GM10266 (cell line): ENCODE results near the gene YTHDC1.

Experiments
- DNase-seq: peaks from one replicate; pipeline ENCODE4 v3.0.0; 2012; ENCODE audit errors: extremely low spot score
- TF ChIP-seq, protein P1 (sequence below): IDR thresholded peaks from 2 replicates; pipeline ENCODE4 v1.5.1; 2012; ENCODE audit warnings: mild to moderate bottlenecking, low read depth; ENCODE audit not compliant: control insufficient read depth, insufficient read depth; ENCODE audit errors: missing control alignments

The YTHDC1 gene

DNA sequence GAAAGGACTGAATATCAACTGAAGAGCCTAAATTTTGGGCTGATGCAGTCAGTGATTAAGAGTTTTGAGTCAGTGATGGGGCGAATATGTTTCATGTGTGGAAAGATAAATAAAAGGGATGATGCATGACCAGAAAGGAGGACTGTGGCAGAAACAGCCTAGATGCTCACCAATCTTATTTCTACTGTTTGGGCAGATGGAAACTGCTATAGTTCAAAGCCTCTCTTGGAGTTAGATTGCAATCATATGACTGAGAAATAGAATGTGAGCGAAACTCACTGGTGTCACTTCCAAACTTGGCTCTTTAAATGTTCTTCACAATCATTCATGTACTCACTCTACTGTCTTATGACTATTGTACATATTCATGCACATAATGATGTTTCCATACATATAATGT lies 35.4 kb upstream of the YTHDC1 start:
- TF ChIP-seq, protein P1, sequence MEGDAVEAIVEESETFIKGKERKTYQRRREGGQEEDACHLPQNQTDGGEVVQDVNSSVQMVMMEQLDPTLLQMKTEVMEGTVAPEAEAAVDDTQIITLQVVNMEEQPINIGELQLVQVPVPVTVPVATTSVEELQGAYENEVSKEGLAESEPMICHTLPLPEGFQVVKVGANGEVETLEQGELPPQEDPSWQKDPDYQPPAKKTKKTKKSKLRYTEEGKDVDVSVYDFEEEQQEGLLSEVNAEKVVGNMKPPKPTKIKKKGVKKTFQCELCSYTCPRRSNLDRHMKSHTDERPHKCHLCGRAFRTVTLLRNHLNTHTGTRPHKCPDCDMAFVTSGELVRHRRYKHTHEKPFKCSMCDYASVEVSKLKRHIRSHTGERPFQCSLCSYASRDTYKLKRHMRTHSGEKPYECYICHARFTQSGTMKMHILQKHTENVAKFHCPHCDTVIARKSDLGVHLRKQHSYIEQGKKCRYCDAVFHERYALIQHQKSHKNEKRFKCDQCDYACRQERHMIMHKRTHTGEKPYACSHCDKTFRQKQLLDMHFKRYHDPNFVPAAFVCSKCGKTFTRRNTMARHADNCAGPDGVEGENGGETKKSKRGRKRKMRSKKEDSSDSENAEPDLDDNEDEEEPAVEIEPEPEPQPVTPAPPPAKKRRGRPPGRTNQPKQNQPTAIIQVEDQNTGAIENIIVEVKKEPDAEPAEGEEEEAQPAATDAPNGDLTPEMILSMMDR = no peak
- DNase-seq = no peak

DNA sequence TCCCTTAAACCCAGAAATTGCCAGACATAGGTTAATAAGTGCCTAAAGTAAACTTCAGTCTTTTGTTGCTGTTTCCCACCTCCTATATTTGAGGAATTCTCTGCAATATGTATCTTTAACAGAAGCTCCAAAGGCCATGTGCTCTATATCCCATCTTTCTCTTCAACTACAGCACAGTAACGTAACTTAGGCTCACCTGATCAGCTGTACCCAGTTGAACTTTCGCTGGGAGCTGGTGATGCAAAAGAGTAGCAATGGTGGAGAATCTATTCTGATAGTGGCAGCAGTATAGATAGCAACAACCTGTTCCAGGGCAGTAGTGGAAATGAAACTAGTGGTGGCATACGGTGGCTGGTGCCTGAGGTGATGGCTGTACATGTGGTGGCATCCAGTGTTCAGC lies 33.2 kb upstream of the YTHDC1 start:
- TF ChIP-seq, protein P1 = no peak
- DNase-seq = no peak

DNA sequence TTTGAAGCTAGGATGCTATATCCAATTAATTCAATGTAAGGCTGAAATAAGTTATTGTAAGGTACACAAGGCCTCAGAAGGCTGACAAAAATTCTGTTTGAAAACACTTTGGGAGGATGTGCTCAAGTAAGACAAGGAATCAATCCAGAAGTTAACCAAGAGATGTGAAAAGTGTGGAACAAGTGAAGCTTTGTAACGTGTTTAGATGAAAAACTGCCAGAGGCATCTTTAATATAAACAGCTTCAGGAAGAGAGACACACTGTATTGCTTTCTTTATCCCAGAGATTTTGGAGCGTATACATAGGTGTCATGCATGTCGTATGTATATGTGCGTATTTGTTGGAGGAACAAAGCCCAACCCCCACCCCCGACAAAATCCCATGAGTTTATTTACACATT lies 28.3 kb upstream of the YTHDC1 start:
- DNase-seq = no peak

DNA sequence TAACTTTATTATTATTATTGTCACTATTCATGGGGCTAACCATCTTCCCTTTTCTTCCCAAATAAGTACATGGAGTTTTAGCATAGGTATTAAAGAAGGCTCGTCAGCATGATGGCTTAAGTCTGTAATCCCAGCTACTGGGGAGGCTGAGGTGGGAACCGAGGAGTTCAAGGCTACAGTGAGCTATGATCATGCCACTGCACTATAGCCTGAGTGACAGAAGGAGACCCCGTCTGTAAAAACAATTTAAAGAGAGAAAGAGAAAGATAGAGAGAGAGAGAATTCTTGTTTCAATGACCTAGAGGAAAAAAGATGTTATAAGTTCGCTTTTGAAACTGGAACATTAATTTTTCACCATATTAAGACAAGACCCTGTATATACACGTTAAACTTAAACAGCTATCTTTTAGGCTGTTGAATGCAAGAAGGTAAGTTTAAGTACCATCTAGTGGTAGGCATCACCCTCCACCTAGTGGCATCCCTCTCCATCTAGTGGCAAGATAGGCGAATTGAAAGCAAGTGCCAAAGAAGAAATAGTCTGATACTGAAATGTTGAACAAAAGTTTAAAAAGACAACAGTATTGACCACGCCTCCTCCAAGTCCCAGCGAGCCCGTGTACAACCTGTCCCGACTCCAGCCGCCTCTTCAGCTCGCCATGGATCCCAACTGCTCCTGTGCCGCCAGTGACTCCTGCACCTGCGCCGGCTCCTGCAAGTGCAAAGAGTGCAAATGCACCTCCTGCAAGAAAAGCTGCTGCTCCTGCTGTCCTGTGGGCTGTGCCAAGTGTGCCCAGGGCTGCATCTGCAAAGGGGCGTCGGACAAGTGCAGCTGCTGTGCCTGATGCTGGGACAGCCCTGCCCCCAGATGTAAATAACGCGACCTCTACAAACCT lies 26.0 kb upstream of the YTHDC1 start:
- TF ChIP-seq, protein P1 = peak; percentile 84
- peak; percentile 42 for DNase-seq

More for the DNA sequence above, 28.3 kb upstream of the YTHDC1 start:
- TF ChIP-seq, protein P1 = no peak

DNA sequence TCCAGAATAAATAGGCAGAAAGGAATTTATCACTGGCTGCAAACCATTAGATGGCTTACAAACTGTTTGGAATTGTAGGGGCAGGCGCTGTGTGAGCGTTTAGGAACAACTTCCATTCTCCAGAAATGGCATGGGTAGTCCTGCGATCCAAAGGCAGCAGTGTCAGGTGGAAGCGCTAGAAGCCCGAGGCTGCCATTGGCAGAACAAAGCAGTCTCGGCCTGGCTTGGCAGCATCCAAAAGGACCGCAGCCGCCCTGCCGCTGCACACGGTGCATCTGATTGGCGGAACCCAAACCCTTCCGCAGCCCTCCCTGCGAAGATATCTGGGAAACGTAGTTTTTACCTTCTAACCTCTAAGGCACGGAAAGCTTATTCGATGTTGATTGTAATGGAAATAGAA lies 23.6 kb upstream of the YTHDC1 start:
- peak; percentile 42 for DNase-seq
- TF ChIP-seq, protein P1 = no peak

DNA sequence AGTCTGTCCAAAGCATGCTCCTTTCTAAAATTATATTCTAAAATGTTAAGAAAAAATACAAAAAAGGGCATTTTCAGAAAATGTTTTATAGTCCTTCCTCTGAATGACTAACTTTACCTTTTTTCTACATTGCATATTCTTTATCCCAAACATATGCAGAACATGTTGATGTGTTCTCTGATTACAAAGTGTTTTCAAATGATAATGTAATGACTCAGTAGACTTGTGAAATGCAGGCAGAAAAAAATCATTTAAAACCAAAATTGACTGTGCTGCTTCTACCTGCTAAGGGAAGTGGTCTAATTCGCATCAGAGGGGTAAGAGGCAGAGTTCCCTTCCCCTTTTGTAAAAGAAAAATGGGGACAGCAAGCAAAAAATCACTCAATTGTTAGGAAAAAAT lies 22.7 kb upstream of the YTHDC1 start:
- TF ChIP-seq, protein P1 = no peak
- no peak for DNase-seq

DNA sequence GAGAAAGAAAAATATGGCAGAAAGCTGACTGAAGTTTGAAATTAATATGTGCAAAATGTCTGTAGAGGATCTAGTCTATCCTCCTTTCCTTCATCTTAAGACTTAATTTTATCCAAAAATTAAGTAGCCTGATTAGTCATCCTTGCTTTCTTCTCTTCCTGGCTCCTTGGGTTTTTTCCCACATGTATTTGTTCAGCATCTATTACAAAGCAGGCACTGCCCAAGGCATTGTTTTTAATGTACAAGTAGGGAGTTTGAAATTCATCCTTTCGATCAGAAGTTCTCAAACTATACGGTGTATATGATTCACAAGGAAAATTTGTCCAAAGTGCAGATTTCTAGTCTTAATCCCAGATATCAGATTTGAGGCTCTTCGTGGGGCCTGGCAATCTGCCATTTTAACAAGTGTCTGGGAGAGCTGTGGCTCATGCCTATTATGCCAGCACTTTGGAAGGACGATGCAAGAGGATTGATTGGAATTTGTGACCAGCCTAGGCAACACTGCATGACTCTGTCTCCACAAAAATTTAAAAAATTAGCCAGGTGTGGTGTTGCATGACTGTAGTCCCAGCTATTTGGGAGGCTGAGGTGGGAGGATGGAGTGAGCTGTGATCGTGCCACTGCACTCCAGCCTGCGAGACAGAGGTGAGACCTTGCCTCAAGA lies 19.4 kb upstream of the YTHDC1 start:
- TF ChIP-seq, protein P1 = no peak
- no peak for DNase-seq
